ENCODE results near the gene FERD3L. TPM values are rescaled to one million over a fixed set of nuclear protein-coding genes. Genes with fewer than 3 reads are reported as not detected.
"Not testable (repeated sequence)": the region's sequence is repeated elsewhere in the genome, so short reads cannot be mapped to it uniquely, and the experiment has no call there.

The FERD3L gene
- total RNA-seq: not detected

DNA sequence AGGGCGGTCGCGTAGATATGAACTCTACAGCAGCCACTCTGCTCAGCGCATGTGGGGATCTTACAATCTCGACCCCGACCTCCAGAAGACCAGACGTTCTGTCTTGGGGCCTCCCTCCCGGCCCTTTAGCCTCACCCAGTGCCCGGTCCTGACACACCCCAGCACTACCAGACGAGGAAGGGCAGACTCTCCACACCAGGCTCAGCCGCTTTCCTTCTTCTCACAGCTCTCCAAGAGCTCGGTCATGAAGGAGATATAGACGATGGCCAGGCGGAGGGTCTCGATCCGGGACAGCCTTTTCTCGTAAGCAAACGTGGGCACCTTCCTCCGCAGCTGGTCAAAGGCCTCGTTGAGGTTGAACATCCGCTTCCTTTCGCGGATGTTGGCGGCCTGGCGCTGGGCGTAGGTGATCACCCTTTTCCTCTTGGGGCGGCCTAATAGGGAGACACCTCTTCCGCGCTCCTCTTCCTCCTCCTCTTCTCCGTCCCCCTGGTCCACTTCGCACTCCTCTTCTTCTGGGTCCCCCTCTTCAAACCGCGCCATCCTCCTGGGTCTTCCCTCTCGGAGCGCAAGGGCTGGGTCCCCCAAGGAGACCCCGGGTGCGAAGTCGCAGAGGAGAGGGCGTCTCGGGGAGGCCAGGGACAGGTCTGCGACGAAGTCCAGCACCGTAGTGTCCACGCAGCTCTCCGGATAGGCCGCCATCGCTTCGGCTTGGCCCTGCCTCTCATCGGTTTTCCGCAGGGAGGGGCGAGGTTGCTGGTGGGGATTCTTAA is at the start of gene FERD3L:
Gene FERD3L, minus strand, starts transcription at position 761 of the 773 bp plus-strand sequence. Its CDS starts 59 bp downstream, at position 702.
- ChIA-PET CTCF (interaction anchor here (1.2 kb wide), 1 partner anchor 23 kb away, joined by 3 read pairs; no protein-coding TSS in a partner anchor), POLR2A (no interaction called here)
- Mint-ChIP-seq H3K36me3 (ENCODE audit: low read depth) (no peaks in the 10 kb centered on the region), H3K27me3 (peaks cover 28% of the 10 kb centered on the region), H3K27ac (no peak within 1 kb of the TSS), H3K9me3 (no peaks in the 10 kb centered on the region), H3K4me3 (no peak within 1 kb of the TSS), H3K4me1 (ENCODE audit: low read depth) (no peaks in the 10 kb centered on the region)
- ATAC-seq (no peak), DNase-seq (no peak)
- intact Hi-C loops (cut with micrococcal nuclease): no loop called here
- TF ChIP-seq, protein P1, sequence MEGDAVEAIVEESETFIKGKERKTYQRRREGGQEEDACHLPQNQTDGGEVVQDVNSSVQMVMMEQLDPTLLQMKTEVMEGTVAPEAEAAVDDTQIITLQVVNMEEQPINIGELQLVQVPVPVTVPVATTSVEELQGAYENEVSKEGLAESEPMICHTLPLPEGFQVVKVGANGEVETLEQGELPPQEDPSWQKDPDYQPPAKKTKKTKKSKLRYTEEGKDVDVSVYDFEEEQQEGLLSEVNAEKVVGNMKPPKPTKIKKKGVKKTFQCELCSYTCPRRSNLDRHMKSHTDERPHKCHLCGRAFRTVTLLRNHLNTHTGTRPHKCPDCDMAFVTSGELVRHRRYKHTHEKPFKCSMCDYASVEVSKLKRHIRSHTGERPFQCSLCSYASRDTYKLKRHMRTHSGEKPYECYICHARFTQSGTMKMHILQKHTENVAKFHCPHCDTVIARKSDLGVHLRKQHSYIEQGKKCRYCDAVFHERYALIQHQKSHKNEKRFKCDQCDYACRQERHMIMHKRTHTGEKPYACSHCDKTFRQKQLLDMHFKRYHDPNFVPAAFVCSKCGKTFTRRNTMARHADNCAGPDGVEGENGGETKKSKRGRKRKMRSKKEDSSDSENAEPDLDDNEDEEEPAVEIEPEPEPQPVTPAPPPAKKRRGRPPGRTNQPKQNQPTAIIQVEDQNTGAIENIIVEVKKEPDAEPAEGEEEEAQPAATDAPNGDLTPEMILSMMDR (IDR thresholded peaks at IDR 0.05): no peak

DNA sequence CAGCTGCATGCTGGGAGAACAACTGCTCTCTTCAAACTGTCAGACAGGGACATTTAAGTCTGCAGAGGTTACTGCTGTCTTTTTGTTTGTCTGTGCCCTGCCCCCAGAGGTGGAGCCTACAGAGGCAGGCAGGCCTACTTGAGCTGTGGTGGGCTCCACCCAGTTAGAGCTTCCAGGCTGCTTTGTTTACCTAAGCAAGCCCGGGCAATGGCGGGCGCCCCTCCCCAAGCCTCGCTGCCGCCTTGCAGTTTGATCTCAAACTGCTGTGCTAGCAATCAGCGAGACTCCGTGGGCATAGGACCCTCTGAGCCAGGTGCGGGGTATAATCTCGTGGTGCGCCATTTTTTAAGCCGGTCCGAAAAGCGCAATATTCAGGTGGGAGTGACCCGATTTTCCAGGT is 49.2 kb upstream of the FERD3L start:
- H3K27ac Mint-ChIP-seq; intact Hi-C loops (cut with micrococcal nuclease); H3K4me3 Mint-ChIP-seq; H3K36me3 Mint-ChIP-seq (ENCODE audit: low read depth); DNase-seq; ATAC-seq; H3K9me3 Mint-ChIP-seq; CTCF ChIA-PET; POLR2A ChIA-PET; H3K27me3 Mint-ChIP-seq; H3K4me1 Mint-ChIP-seq (ENCODE audit: low read depth): not testable (repeated sequence)

DNA sequence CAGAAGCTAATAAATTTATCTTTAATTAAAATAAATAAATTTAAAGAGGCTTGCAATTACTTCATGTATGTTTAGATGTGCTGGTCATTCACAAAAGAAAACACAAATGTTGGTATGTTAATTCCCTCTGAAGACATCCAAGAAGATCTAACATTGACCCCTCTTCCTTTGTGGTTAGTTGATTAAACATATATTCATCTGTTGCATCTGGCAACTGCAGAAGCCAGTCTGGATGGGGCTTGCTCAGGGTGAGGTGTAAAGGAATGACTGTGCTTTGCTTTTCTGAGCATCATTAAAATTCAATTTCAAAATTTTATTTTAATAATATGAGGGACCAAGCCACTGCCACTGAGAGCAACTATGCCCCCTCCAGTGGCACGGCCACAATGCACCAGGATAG is 36.4 kb upstream of the FERD3L start:
- ATAC-seq: no peak
- Mint-ChIP-seq H3K4me1 (ENCODE audit: low read depth) (no peaks in the 10 kb centered on the region), H3K9me3 (peaks cover 13% of the 10 kb centered on the region), H3K27ac (no peak overlapping the region), H3K4me3 (no peak overlapping the region), H3K36me3 (ENCODE audit: low read depth) (no peaks in the 10 kb centered on the region), H3K27me3 (no peaks in the 10 kb centered on the region)
- POLR2A ChIA-PET: no interaction called here
- CTCF ChIA-PET: no interaction called here
- DNase-seq: no peak
- intact Hi-C loops (cut with micrococcal nuclease): no loop called here
- TF ChIP-seq, protein P1 (IDR thresholded peaks at IDR 0.05): no peak

GRCh38 chr7:19178595-19178994 is 33.4 kb upstream of the FERD3L start:
- intact Hi-C loops (cut with micrococcal nuclease): no loop called here
- H3K9me3 Mint-ChIP-seq: peaks cover under 1% of the 10 kb centered on the region
- CTCF ChIA-PET: no interaction called here
- POLR2A ChIA-PET: no interaction called here
- ATAC-seq: no peak
- no peaks in the 10 kb centered on the region for H3K4me1 Mint-ChIP-seq (ENCODE audit: low read depth)
- H3K36me3 Mint-ChIP-seq (ENCODE audit: low read depth): no peaks in the 10 kb centered on the region
- TF ChIP-seq, protein P1 (IDR thresholded peaks at IDR 0.05): no peak
- H3K27me3 Mint-ChIP-seq: no peaks in the 10 kb centered on the region
- DNase-seq: no peak
- H3K27ac Mint-ChIP-seq: no peak overlapping the region
- H3K4me3 Mint-ChIP-seq: no peak overlapping the region

GRCh38 chr7:19177269-19177668 is 32.0 kb upstream of the FERD3L start:
- no peaks in the 10 kb centered on the region for H3K36me3 Mint-ChIP-seq (ENCODE audit: low read depth)
- TF ChIP-seq, protein P1 (IDR thresholded peaks at IDR 0.05): no peak
- ChIA-PET POLR2A (no interaction called here), CTCF (no interaction called here)
- H3K4me1 Mint-ChIP-seq (ENCODE audit: low read depth): no peaks in the 10 kb centered on the region
- intact Hi-C loops (cut with micrococcal nuclease): no loop called here
- H3K27me3 Mint-ChIP-seq: no peaks in the 10 kb centered on the region
- ATAC-seq (no peak), DNase-seq (no peak)
- H3K9me3 Mint-ChIP-seq: no peaks in the 10 kb centered on the region
- H3K27ac Mint-ChIP-seq: no peak overlapping the region
- no peak overlapping the region for H3K4me3 Mint-ChIP-seq
